ENCODE measurements around the gene OPCML.

OPCML gene

GRCh38 chr11:132895340-132895739 is 637.0 kb downstream of the OPCML start:
- no peak overlapping the region for H3K4me2 ChIP-seq (ENCODE audit: low read depth, low read length, poor library complexity, severe bottlenecking)
- no peaks in the 10 kb centered on the region for H3K27me3 ChIP-seq (ENCODE audit: insufficient read depth, low read length, poor library complexity, severe bottlenecking)
- no peak overlapping the region for H2AFZ ChIP-seq (ENCODE audit: low read length)
- H3K79me2 ChIP-seq (ENCODE audit: insufficient read depth, low read length) = no peaks in the 10 kb centered on the region
- TF ChIP-seq EZH2phosphoT487 (IDR thresholded peaks at IDR 0.05; ENCODE audit: borderline replicate concordance) (no peak), CTCF (conservative IDR thresholded peaks at IDR 0.05; ENCODE audit: low read length) (no peak)
- H3K36me3 ChIP-seq (ENCODE audit: insufficient read depth, low read length) = no peaks in the 10 kb centered on the region
- no peaks in the 10 kb centered on the region for H3K9me2 ChIP-seq (replicated peaks; ENCODE audit: low read depth, low read length)
- H3K4me3 ChIP-seq (ENCODE audit: low read length, poor library complexity, severe bottlenecking) = no peak overlapping the region
- no peaks in the 10 kb centered on the region; the same call in 1 of the 2 replicates for H3K9me3 ChIP-seq (ENCODE audit: insufficient read depth, low read depth, low read length)
- H3F3A ChIP-seq (ENCODE audit: low read depth) = no peaks in the 10 kb centered on the region
- no peaks in the 10 kb centered on the region for H3K4me1 ChIP-seq (ENCODE audit: insufficient read depth, low read length, poor library complexity, severe bottlenecking)
- H3K9ac ChIP-seq (ENCODE audit: low read depth, low read length, poor library complexity, severe bottlenecking) = no peak overlapping the region
- H4K20me1 ChIP-seq (ENCODE audit: insufficient read depth, low read length, poor library complexity, severe bottlenecking) = no peaks in the 10 kb centered on the region

DNA sequence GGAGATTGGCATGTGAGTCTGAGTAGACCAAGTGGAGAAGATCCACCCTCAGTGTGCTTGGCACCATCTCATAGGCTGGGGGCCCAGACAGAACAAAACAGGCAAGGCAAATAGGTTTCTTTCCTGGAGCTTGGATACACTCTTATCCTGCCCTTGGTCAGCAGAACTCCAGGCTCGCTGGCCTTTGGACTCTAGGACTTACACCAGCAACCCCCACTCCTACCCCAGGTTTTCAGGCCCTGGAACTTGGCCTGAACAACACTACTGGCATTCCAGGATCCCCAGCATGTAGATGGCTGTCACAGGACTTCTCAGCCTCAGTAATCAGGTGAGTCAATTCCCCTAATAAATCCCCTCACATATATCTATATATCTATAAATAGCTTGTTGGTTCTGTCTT is 637.7 kb downstream of the OPCML start:
- no peaks in the 10 kb centered on the region for H3K36me3 ChIP-seq (ENCODE audit: insufficient read depth, low read length)
- no peaks in the 10 kb centered on the region for H3K4me1 ChIP-seq (ENCODE audit: insufficient read depth, low read length, poor library complexity, severe bottlenecking)

DNA sequence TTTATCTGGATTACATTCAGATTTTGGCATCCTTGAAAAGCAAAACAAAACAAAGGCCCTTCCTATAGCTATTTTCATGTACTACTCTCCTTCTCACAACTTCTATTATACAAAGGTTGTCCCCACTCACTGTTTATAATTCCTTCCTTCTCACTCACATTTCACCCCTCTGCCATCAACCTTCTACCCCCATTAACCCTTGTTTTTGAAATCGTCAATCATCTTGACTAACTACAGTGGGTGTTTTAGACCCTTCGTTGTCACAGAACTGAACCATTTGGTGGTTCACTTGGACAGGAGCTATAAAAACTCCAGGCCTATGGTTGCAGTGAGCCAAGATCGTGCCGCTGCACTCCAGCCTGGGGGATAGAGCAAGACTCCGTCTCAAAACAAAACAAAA is 639.4 kb downstream of the OPCML start:
- H3F3A ChIP-seq (ENCODE audit: low read depth) = no peaks in the 10 kb centered on the region
- H3K79me2 ChIP-seq (ENCODE audit: insufficient read depth, low read length) = no peaks in the 10 kb centered on the region
- no peaks in the 10 kb centered on the region for H3K4me1 ChIP-seq (ENCODE audit: insufficient read depth, low read length, poor library complexity, severe bottlenecking)
- H3K4me3 ChIP-seq (ENCODE audit: low read length, poor library complexity, severe bottlenecking) = no peak overlapping the region
- no peaks in the 10 kb centered on the region for H3K36me3 ChIP-seq (ENCODE audit: insufficient read depth, low read length)
- no peaks in the 10 kb centered on the region for H4K20me1 ChIP-seq (ENCODE audit: insufficient read depth, low read length, poor library complexity, severe bottlenecking)
- no peaks in the 10 kb centered on the region; the same call in 1 of the 2 replicates for H3K9me3 ChIP-seq (ENCODE audit: insufficient read depth, low read depth, low read length)
- no peaks in the 10 kb centered on the region for H3K9me2 ChIP-seq (replicated peaks; ENCODE audit: low read depth, low read length)
- TF ChIP-seq EZH2phosphoT487 (IDR thresholded peaks at IDR 0.05; ENCODE audit: borderline replicate concordance) (no peak), CTCF (conservative IDR thresholded peaks at IDR 0.05; ENCODE audit: low read length) (no peak)
- no peaks in the 10 kb centered on the region for H3K27me3 ChIP-seq (ENCODE audit: insufficient read depth, low read length, poor library complexity, severe bottlenecking)
- no peak overlapping the region for H3K9ac ChIP-seq (ENCODE audit: low read depth, low read length, poor library complexity, severe bottlenecking)
- H2AFZ ChIP-seq (ENCODE audit: low read length) = no peak overlapping the region
- no peak overlapping the region for H3K4me2 ChIP-seq (ENCODE audit: low read depth, low read length, poor library complexity, severe bottlenecking)

More for the DNA sequence above, 637.7 kb downstream of the OPCML start:
- Histone ChIP-seq H3K4me2 (ENCODE audit: low read depth, low read length, poor library complexity, severe bottlenecking) (no peak overlapping the region), H3K79me2 (ENCODE audit: insufficient read depth, low read length) (no peaks in the 10 kb centered on the region), H3K9me2 (replicated peaks; ENCODE audit: low read depth, low read length) (no peaks in the 10 kb centered on the region), H3K9me3 (ENCODE audit: insufficient read depth, low read depth, low read length) (no peaks in the 10 kb centered on the region; the same call in 1 of the 2 replicates), H4K20me1 (ENCODE audit: insufficient read depth, low read length, poor library complexity, severe bottlenecking) (no peaks in the 10 kb centered on the region), H3K4me3 (ENCODE audit: low read length, poor library complexity, severe bottlenecking) (no peak overlapping the region), H2AFZ (ENCODE audit: low read length) (no peak overlapping the region), H3F3A (ENCODE audit: low read depth) (no peaks in the 10 kb centered on the region), H3K9ac (ENCODE audit: low read depth, low read length, poor library complexity, severe bottlenecking) (no peak overlapping the region), H3K27me3 (ENCODE audit: insufficient read depth, low read length, poor library complexity, severe bottlenecking) (no peaks in the 10 kb centered on the region)
- no peak for TF ChIP-seq EZH2phosphoT487 (IDR thresholded peaks at IDR 0.05; ENCODE audit: borderline replicate concordance)
- TF ChIP-seq CTCF (conservative IDR thresholded peaks at IDR 0.05; ENCODE audit: low read length) = no peak
